NCI-H2171 (cell line): Measurements from ENCODE around the gene GCLM.

Source experiments
- DNase-seq: peaks from one replicate; lab custom pipeline; 2025; lab: John Stamatoyannopoulos, UW

GCLM gene

GRCh38 chr1:93846206-93846991 is 62.8 kb downstream of the GCLM start:
- DNase-seq = peak; percentile 62

- no peak for DNase-seq
Measured at GRCh38 chr1:93845538-93846205, 63.6 kb downstream of the GCLM start.

GRCh38 chr1:93844262-93845045 is 64.8 kb downstream of the GCLM start:
- DNase-seq = peak; percentile 37

- no peak for DNase-seq
Measured at GRCh38 chr1:93842750-93843500, 66.3 kb downstream of the GCLM start.

- DNase-seq = no peak
Measured at GRCh38 chr1:93841771-93842170, 67.5 kb downstream of the GCLM start.

GRCh38 chr1:93840956-93841482 is 68.2 kb downstream of the GCLM start:
- no peak for DNase-seq

GRCh38 chr1:93839753-93840152 is 69.5 kb downstream of the GCLM start:
- no peak for DNase-seq

- no peak for DNase-seq
Measured at GRCh38 chr1:93839307-93839706, 69.9 kb downstream of the GCLM start.

- no peak for DNase-seq
Measured at GRCh38 chr1:93837961-93838360, 71.3 kb downstream of the GCLM start.
